GM12891 (cell line): ENCODE results near the gene ZNF341.
"Not testable (repeated sequence)": the region's sequence is repeated elsewhere in the genome, so short reads cannot be mapped to it uniquely, and the experiment has no call there.

ENCODE experiments used
- DNase-seq: peaks from one replicate; pipeline ENCODE4 v3.0.0; 2011; ENCODE audit warnings: low spot score; ENCODE audit not compliant: insufficient read length
- FAIRE-seq: peaks from 2 replicates; lab custom pipeline; 2011; peaks lifted over from hg19 to GRCh38; lab: Jason Lieb, UNC
- PAX5 ChIP-seq: IDR thresholded peaks from 2 replicates; pipeline ENCODE4 v1.6.1; 2011; ENCODE audit warnings: low read length, moderate library complexity, mild to moderate bottlenecking; ENCODE audit not compliant: insufficient read depth, severe bottlenecking
- POLR2A ChIP-seq: IDR thresholded peaks from 2 replicates; pipeline ENCODE4 v1.6.1; 2011; ENCODE audit warnings: low read depth, low read length, control low read depth
- POLR2AphosphoS5 ChIP-seq: IDR thresholded peaks from 2 replicates; pipeline ENCODE4 v1.6.1; 2011; ENCODE audit warnings: low read depth, low read length, control low read depth
- POU2F2 ChIP-seq: IDR thresholded peaks from 2 replicates; pipeline ENCODE4 v1.6.1; 2011; ENCODE audit warnings: low read depth, mild to moderate bottlenecking, control low read depth, low read length, moderate library complexity
- SPI1 ChIP-seq: IDR thresholded peaks from 2 replicates; pipeline ENCODE4 v1.6.1; 2011; ENCODE audit warnings: low read depth, low read length, control low read depth
- TAF1 ChIP-seq: IDR thresholded peaks from 2 replicates; pipeline ENCODE4 v1.6.1; 2011; ENCODE audit warnings: low read depth, low read length, control low read depth

Gene ZNF341

GRCh38 chr20:33746325-33746998 lies 14.7 kb downstream of the ZNF341 start:
- DNase-seq (no peak), FAIRE-seq (no peak)
- TF ChIP-seq POLR2A (no peak), PAX5 (no peak), POLR2AphosphoS5 (no peak), TAF1 (no peak), POU2F2 (no peak), SPI1 (no peak)

- TF ChIP-seq POLR2AphosphoS5 (no peak), POLR2A (no peak), TAF1 (no peak), PAX5 (no peak), POU2F2 (no peak), SPI1 (no peak)
- FAIRE-seq (no peak), DNase-seq (no peak)
Measured at GRCh38 chr20:33751775-33752174, 20.0 kb downstream of the ZNF341 start.

GRCh38 chr20:33753143-33753542 lies 21.3 kb downstream of the ZNF341 start:
- no peak for TF ChIP-seq POU2F2
- FAIRE-seq, result no peak
- no peak for DNase-seq

- DNase-seq (no peak), FAIRE-seq (no peak)
- TF ChIP-seq POLR2A, result no peak
- TF ChIP-seq TAF1, result no peak
- no peak for TF ChIP-seq POLR2AphosphoS5
- TF ChIP-seq POU2F2, result no peak
- TF ChIP-seq SPI1, result no peak
- no peak for TF ChIP-seq PAX5
Measured at GRCh38 chr20:33753763-33754162, 22.0 kb downstream of the ZNF341 start.

GRCh38 chr20:33755936-33756490 lies 24.2 kb downstream of the ZNF341 start:
- not testable (repeated sequence) for DNase-seq, FAIRE-seq

- TF ChIP-seq POLR2AphosphoS5 (no peak), POU2F2 (no peak), SPI1 (no peak), POLR2A (no peak), PAX5 (no peak), TAF1 (no peak)
- FAIRE-seq (no peak), DNase-seq (no peak)
Measured at GRCh38 chr20:33757046-33757445, 25.2 kb downstream of the ZNF341 start.

- DNase-seq (no peak), FAIRE-seq (no peak)
- no peak for TF ChIP-seq POLR2AphosphoS5
- TF ChIP-seq POLR2A, result no peak
- no peak for TF ChIP-seq PAX5
- no peak for TF ChIP-seq POU2F2
- TF ChIP-seq SPI1, result no peak
- TF ChIP-seq TAF1, result no peak
Measured at GRCh38 chr20:33757458-33757857, 25.7 kb downstream of the ZNF341 start.

- DNase-seq, result no peak
- TF ChIP-seq POLR2A (no peak), PAX5 (no peak), SPI1 (no peak), TAF1 (no peak), POU2F2 (no peak), POLR2AphosphoS5 (no peak)
- no peak for FAIRE-seq
Measured at GRCh38 chr20:33761698-33762250, 30.0 kb downstream of the ZNF341 start.

- FAIRE-seq (no peak), DNase-seq (no peak)
- TF ChIP-seq POU2F2, result no peak
- no peak for TF ChIP-seq POLR2A
Measured at GRCh38 chr20:33765099-33765498, 33.3 kb downstream of the ZNF341 start.

GRCh38 chr20:33765592-33765991 lies 33.8 kb downstream of the ZNF341 start:
- FAIRE-seq (no peak), DNase-seq (no peak)
- TF ChIP-seq POU2F2, result no peak
- TF ChIP-seq PAX5, result no peak
- TF ChIP-seq SPI1, result no peak
- no peak for TF ChIP-seq TAF1
- no peak for TF ChIP-seq POLR2AphosphoS5
- no peak for TF ChIP-seq POLR2A

GRCh38 chr20:33766686-33767085 lies 34.9 kb downstream of the ZNF341 start:
- TF ChIP-seq TAF1 (no peak), POU2F2 (no peak), POLR2A (no peak), SPI1 (no peak), PAX5 (no peak), POLR2AphosphoS5 (no peak)
- FAIRE-seq, result no peak
- DNase-seq, result no peak
